ENCODE data around the gene FRY.

- no peak for TF ChIP-seq CTCF (IDR thresholded peaks at IDR 0.05)
- TF ChIP-seq POLR2A (IDR thresholded peaks at IDR 0.05): no peak
These were observed 268.8 kb downstream of the FRY start for GRCh38 chr13:32300406-32300805.
